ENCODE measurements around the gene PIGR.

GRCh38 chr1:206937425-206937824 is 8.8 kb downstream of the PIGR start:
- TF ChIP-seq CTCF (IDR thresholded peaks at IDR 0.05; ENCODE audit: low read depth, low read length) (no peak), EZH2phosphoT487 (IDR thresholded peaks at IDR 0.05; ENCODE audit: low read depth) (no peak)
